Mesendoderm (in vitro differentiated cells): ENCODE results near the gene PSMC2. TPM values are rescaled to one million over a fixed set of nuclear protein-coding genes. Genes with fewer than 3 reads are reported as not detected.

ENCODE experiments used
- DNase-seq: peaks from one replicate; pipeline ENCODE4 v3.0.0; 2013
- H2AK5ac ChIP-seq: 2 replicates; pipeline ENCODE4 v1.6.1; 2013; ENCODE audit warnings: low read length, inconsistent platforms
- H2BK120ac ChIP-seq: 2 replicates; pipeline ENCODE4 v1.6.1; 2013; ENCODE audit warnings: low read depth, mild to moderate bottlenecking, low read length, moderate library complexity, mixed read lengths
- H2BK15ac ChIP-seq: replicated peaks from 2 replicates; pipeline ENCODE4 v1.6.1; 2013; ENCODE audit warnings: low read depth, mild to moderate bottlenecking, moderate library complexity
- H2BK5ac ChIP-seq: 2 replicates; pipeline ENCODE4 v1.6.1; 2013; ENCODE audit warnings: low read length, inconsistent platforms
- H3K18ac ChIP-seq: 2 replicates; pipeline ENCODE4 v1.6.1; 2013; ENCODE audit warnings: mild to moderate bottlenecking, low read length, mixed read lengths
- H3K23ac ChIP-seq: one replicate; pipeline ENCODE4 v1.6.1; 2013; ENCODE audit warnings: low read length
- H3K27ac ChIP-seq: 2 replicates; pipeline ENCODE4 v1.5.1; 2013; ENCODE audit warnings: low read depth, mild to moderate bottlenecking, inconsistent platforms, low read length, moderate library complexity
- H3K27me3 ChIP-seq: 2 replicates; pipeline ENCODE4 v1.6.1; 2013; ENCODE audit warnings: low read length, control low read depth, mild to moderate bottlenecking, inconsistent platforms; ENCODE audit not compliant: insufficient read depth, poor library complexity
- H3K36me3 ChIP-seq: 2 replicates; pipeline ENCODE4 v1.6.1; 2013; ENCODE audit warnings: low read length, inconsistent platforms; ENCODE audit not compliant: control insufficient read depth, insufficient read depth
- H3K4ac ChIP-seq: one replicate; pipeline ENCODE4 v1.6.1; 2013; ENCODE audit warnings: low read depth, mild to moderate bottlenecking, low read length, moderate library complexity
- H3K4me1 ChIP-seq: 2 replicates; pipeline ENCODE4 v1.6.1; 2013; ENCODE audit warnings: low read depth, low read length, inconsistent platforms; ENCODE audit not compliant: control insufficient read depth
- H3K4me2 ChIP-seq: 2 replicates; pipeline ENCODE4 v1.6.1; 2013; ENCODE audit warnings: low read length
- H3K4me3 ChIP-seq: 2 replicates; pipeline ENCODE4 v1.5.1; 2013; ENCODE audit warnings: mild to moderate bottlenecking, low read length
- H3K56ac ChIP-seq: one replicate; pipeline ENCODE4 v1.6.1; 2013; ENCODE audit warnings: low read length
- H3K79me1 ChIP-seq: 2 replicates; pipeline ENCODE4 v1.6.1; 2013; ENCODE audit warnings: low read length, inconsistent platforms
- H3K79me2 ChIP-seq: 2 replicates; pipeline ENCODE4 v1.6.1; 2013; ENCODE audit warnings: mild to moderate bottlenecking, low read length; ENCODE audit not compliant: control insufficient read depth, insufficient read depth
- H3K9ac ChIP-seq: 2 replicates; pipeline ENCODE4 v1.6.1; 2013; ENCODE audit warnings: low read length, inconsistent platforms
- H4K5ac ChIP-seq: one replicate; pipeline ENCODE4 v1.6.1; 2013; ENCODE audit warnings: low read length
- H4K8ac ChIP-seq: one replicate; pipeline ENCODE4 v1.6.1; 2013; ENCODE audit warnings: low read depth, mild to moderate bottlenecking, control low read depth, low read length, moderate library complexity
- WGBS: extraction: QIAGEN DNeasy Blood & Tissue Kit; methylation state at CpG from one replicate; pipeline ENCODE4 v1.1.7; 2013; ENCODE audit warnings: low lambda C conversion rate, missing lambda C conversion rate; ENCODE audit not compliant: insufficient coverage; ENCODE audit errors: extremely low coverage; 5-methylcytosine and 5-hydroxymethylcytosine counted together
- polyA plus RNA-seq, 2 experiments: library from polyadenylated mRNA; stranded (reverse); fragments of 200-250 nt; gene quantifications; one replicate each; pipeline ENCODE4 v1.2.3, GENCODE V29; 2013

Gene PSMC2
- polyA plus RNA-seq (2013, experiment 1 of 2): 193 TPM
- polyA plus RNA-seq (2013, experiment 2 of 2): 191 TPM

DNA sequence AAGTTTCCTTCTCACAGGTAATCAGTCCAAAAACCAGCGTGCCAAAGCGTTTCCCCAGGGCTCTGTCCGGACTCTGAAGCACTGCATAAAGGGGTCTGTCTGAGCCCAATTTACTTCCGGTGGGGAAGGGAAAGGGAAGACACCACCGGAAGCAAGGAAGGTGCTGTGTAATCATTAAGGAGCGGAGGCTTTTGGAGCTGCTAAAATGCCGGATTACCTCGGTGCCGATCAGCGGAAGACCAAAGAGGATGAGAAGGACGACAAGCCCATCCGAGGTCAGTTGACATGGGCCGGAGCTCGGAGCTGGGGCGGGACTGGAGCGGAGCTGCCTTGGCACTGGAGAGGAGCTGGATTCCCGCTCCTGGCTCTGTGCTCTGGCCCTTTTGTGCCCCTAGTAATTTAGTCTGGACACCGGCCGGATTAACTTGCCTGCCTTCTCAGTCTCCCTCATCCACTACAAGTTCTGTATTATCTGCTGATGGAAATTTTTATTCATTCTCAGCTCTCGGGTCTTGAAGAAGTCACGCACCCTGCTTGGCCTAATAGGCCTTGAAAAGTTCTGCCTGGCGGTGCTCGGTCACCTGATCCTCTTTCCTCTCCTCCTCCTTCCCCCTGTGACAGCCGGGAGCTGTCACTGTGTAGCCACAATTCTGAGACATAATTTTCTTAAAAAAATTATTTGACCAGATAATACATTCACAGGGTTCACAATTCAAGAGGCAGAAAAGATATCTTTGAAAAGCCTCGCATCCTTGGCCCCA lies at the start of gene PSMC2:
Gene PSMC2 (plus strand): TSS at position 137 of the 761 bp plus-strand sequence. CDS start 69 bp downstream, at position 206.
- Histone ChIP-seq H2AK5ac (no peak within 1 kb of the TSS), H4K8ac (peak within 1 kb of the TSS; percentile 81), H3K36me3 (no peaks in the 10 kb centered on the region), H3K23ac (no peak within 1 kb of the TSS), H3K27me3 (no peaks in the 10 kb centered on the region), H3K9ac (peak within 1 kb of the TSS; percentile 95), H3K79me1 (peaks cover 8% of the 10 kb centered on the region), H3K4me1 (no peaks in the 10 kb centered on the region), H3K4me2 (peak within 1 kb of the TSS; percentile 52), H3K4ac (peak within 1 kb of the TSS; percentile 7), H4K5ac (no peak within 1 kb of the TSS), H3K56ac (peak within 1 kb of the TSS; percentile 98), H2BK120ac (no peak within 1 kb of the TSS), H2BK5ac (peak within 1 kb of the TSS; percentile 94), H3K4me3 (peak within 1 kb of the TSS; percentile 97), H3K79me2 (peaks cover 61% of the 10 kb centered on the region), H2BK15ac (no peak within 1 kb of the TSS), H3K18ac (peak within 1 kb of the TSS; percentile 76), H3K27ac (peak within 1 kb of the TSS; percentile 54)
- peak; percentile 97 for DNase-seq
- no CpG with 5 or more reads among the region's 25 CpGs for WGBS

DNA sequence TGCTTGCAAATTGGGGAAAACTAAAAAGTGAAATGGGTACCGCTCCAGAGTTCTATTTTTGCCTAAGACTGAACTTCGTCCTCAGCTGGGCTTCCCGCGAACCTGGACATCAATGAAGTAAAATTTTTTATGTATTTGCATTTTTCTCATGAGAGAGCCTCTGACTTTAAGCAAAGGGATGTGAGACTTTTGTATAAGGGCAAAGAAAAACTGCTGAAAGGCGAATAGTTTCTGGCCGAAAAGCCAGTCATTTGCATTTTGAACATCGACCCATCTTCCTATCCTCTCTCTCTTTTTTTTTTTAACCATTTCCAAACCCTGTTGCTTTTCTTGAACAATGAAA lies 49.6 kb upstream of the PSMC2 start:
- H3K79me1 ChIP-seq: peaks cover 2% of the 10 kb centered on the region
- H3K27ac ChIP-seq: peak overlapping the region; percentile 54
- H3K4me3 ChIP-seq: peak overlapping the region; percentile 64

DNA sequence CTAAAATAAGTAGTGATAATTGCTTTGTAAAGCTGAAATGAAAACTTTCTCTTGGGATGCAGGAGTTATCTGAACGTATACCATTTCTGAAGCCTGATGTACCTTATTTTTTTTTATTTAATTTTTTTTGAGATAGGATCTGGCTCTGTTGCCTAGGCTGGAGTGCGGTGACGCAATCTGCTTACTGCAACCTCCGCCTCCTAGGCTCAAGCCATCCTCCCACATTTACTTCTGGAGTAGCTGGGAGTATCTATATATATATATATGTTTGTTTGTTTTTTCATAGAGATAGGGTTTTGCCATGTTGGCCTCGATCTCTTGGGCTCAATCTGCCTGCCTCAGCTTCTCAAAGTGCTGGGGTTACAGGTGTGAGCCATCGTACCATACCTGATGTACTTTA lies 47.8 kb upstream of the PSMC2 start:
- Histone ChIP-seq H3K18ac (no peak overlapping the region), H3K4me2 (no peak overlapping the region), H2AK5ac (no peak overlapping the region), H3K4me3 (no peak overlapping the region), H4K8ac (no peak overlapping the region), H3K56ac (no peak overlapping the region), H3K4ac (no peak overlapping the region), H3K79me1 (peaks cover 2% of the 10 kb centered on the region), H4K5ac (no peak overlapping the region), H3K23ac (no peak overlapping the region), H3K27me3 (no peaks in the 10 kb centered on the region), H3K79me2 (peaks cover 13% of the 10 kb centered on the region), H3K4me1 (peaks cover 3% of the 10 kb centered on the region), H3K9ac (no peak overlapping the region), H3K36me3 (no peaks in the 10 kb centered on the region), H2BK5ac (no peak overlapping the region), H2BK120ac (no peak overlapping the region), H3K27ac (no peak overlapping the region), H2BK15ac (no peak overlapping the region)
- no peak for DNase-seq
- WGBS: no CpG with 5 or more reads among the region's 6 CpGs

More for the DNA sequence above, 49.6 kb upstream of the PSMC2 start:
- Histone ChIP-seq H3K18ac (peak overlapping the region; percentile 35), H2AK5ac (no peak overlapping the region), H3K4me1 (peaks cover 3% of the 10 kb centered on the region), H3K23ac (no peak overlapping the region), H3K36me3 (no peaks in the 10 kb centered on the region), H3K56ac (peak overlapping the region; percentile 94), H2BK5ac (no peak overlapping the region), H3K4ac (peak overlapping the region; percentile 46), H2BK15ac (no peak overlapping the region), H4K5ac (no peak overlapping the region), H2BK120ac (no peak overlapping the region), H3K27me3 (no peaks in the 10 kb centered on the region), H3K79me2 (peaks cover 13% of the 10 kb centered on the region), H4K8ac (peak overlapping the region; percentile 90), H3K9ac (peak overlapping the region; percentile 74), H3K4me2 (peak overlapping the region; percentile 39)
- DNase-seq: peak; percentile 5
- WGBS: no CpG with 5 or more reads among the region's 7 CpGs

DNA sequence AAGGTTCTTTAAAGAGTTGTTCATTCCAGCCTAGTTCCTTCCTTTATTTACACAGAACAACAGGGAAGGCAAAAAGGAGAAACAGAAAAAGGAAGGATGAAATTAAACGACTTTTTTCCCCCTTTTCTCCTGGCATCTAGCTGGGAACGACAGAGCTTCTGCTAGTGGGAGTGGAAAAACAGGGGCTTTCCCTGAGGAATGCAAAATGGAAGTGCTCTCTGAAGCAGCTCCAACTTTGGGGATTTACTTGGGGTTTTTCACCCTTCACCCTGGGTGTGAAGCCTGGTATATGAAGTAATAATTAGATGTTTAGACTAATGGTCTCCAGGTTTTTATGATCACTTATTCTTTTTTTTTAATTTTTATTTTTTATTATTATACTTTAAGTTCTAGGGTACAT lies 46.0 kb upstream of the PSMC2 start:
- WGBS: no CpG with 5 or more reads among the region's 2 CpGs
- Histone ChIP-seq H4K5ac (no peak overlapping the region), H2AK5ac (no peak overlapping the region), H2BK120ac (no peak overlapping the region), H3K4me3 (no peak overlapping the region), H3K27me3 (no peaks in the 10 kb centered on the region), H3K79me2 (peaks cover 13% of the 10 kb centered on the region), H3K18ac (no peak overlapping the region), H3K4me1 (peaks cover 3% of the 10 kb centered on the region), H3K4me2 (no peak overlapping the region), H3K23ac (no peak overlapping the region), H3K9ac (no peak overlapping the region), H2BK15ac (no peak overlapping the region), H3K56ac (no peak overlapping the region), H3K27ac (no peak overlapping the region), H3K4ac (no peak overlapping the region), H3K79me1 (peaks cover 2% of the 10 kb centered on the region), H2BK5ac (no peak overlapping the region), H4K8ac (no peak overlapping the region), H3K36me3 (no peaks in the 10 kb centered on the region)
- DNase-seq: no peak

DNA sequence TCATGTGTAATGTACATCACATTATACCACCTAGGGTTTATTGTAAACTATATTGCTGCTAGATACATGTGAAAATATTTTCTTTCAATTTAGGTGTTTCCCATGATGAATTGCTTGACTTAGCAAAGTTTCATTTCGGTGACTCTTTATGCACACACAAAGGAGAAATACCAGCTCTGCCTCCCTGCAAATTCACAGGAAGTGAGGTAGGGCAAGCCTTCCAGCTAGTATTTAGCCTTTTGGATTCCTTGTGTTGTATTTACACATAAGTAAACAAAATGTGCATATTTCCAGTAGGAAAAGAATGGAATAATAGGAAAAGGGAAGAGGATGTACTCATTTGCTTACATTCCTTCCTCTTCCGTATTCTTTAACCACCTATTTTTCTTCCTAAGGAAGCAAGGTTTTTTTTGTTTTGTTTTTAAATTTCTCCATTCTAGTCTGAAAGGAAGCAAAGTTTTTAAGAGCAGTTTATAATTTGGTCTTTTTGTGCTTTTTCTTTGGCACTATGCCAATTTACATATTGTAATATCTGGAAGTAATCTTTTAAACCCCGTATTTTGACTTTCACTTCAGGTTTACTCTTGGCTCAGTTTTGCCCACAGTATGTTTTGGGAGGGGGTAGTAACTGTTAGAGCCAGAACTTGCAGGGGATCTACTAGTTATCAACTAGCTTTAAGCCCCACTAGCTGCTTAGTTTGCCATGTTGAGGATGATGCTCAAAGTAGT lies 39.8 kb upstream of the PSMC2 start:
- Histone ChIP-seq H3K18ac (no peak overlapping the region), H3K36me3 (no peaks in the 10 kb centered on the region)
- no CpG with 5 or more reads among the region's 3 CpGs for WGBS

More for the DNA sequence above, 39.8 kb upstream of the PSMC2 start:
- H3K4me2 ChIP-seq: no peak overlapping the region
- H3K4ac ChIP-seq: no peak overlapping the region
- no peaks in the 10 kb centered on the region for H3K27me3 ChIP-seq
- H2BK15ac ChIP-seq: no peak overlapping the region
- no peak overlapping the region for H3K4me3 ChIP-seq
- DNase-seq: no peak
- no peak overlapping the region for H3K27ac ChIP-seq
- no peaks in the 10 kb centered on the region for H3K79me1 ChIP-seq
- H3K79me2 ChIP-seq: no peaks in the 10 kb centered on the region
- no peak overlapping the region for H4K5ac ChIP-seq
- no peaks in the 10 kb centered on the region for H3K4me1 ChIP-seq
- H3K56ac ChIP-seq: no peak overlapping the region
- H4K8ac ChIP-seq: no peak overlapping the region
- no peak overlapping the region for H2BK120ac ChIP-seq
- H2BK5ac ChIP-seq: no peak overlapping the region
- no peak overlapping the region for H3K23ac ChIP-seq
- no peak overlapping the region for H3K9ac ChIP-seq
- no peak overlapping the region for H2AK5ac ChIP-seq
